Fibroblast of gingiva (primary cell): Measurements from ENCODE around the gene LEPROT.
A peak's percentile ranks its signal among the peaks of the same experiment; 100 is the strongest.
"Not testable (repeated sequence)": the region's sequence is repeated elsewhere in the genome, so short reads cannot be mapped to it uniquely, and the experiment has no call there.

Experiments used
- DNase-seq: peaks from one replicate; pipeline ENCODE4 v3.0.0-alpha.2; 2011; ENCODE audit warnings: low read depth

The LEPROT gene, protein sequence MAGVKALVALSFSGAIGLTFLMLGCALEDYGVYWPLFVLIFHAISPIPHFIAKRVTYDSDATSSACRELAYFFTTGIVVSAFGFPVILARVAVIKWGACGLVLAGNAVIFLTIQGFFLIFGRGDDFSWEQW

DNA sequence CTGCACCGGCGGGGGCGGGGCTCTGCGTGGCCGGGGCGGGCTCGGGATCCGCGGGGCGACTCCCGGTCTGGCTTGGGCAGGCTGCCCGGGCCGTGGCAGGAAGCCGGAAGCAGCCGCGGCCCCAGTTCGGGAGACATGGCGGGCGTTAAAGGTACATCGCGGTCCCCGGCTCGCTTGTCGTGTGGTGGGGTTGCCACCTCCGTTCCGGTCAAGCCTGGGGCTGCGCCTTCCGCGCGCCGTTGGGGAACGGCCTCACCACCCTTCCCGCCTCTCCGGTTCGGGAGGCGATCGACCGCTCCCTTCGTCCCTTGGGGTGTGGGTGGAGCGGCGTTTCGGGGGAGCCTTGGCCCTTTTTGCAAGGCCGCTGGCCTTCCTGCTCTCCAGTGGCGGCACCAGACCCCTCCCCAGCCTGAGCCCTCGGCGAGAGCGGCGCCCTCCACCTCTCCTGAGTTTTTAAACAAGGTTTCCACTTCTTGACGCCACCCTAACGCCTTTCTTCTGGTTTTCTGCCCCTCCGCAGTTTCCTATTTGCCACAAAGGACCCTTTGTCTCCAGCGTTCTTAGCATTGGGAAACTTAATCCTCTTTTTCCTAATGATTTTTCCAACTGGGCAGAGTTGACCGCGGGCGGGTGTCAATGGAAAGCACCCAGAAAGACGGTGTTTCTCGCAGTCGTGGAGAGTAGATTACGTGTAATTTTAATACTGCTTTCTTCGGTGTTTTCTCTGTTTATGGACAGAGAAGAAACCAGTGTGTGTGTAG is at the start of gene LEPROT, which contains the start of gene LEPR:
Gene LEPROT, plus strand, starts transcription at position 79 of the 761 bp plus-strand sequence. Its CDS starts 57 bp downstream, at position 136.
Gene LEPR, plus strand, starts transcription at position 79 of the 761 bp plus-strand sequence. CDS start 144,898 bp downstream, outside the sequence.
- no peak for DNase-seq

DNA sequence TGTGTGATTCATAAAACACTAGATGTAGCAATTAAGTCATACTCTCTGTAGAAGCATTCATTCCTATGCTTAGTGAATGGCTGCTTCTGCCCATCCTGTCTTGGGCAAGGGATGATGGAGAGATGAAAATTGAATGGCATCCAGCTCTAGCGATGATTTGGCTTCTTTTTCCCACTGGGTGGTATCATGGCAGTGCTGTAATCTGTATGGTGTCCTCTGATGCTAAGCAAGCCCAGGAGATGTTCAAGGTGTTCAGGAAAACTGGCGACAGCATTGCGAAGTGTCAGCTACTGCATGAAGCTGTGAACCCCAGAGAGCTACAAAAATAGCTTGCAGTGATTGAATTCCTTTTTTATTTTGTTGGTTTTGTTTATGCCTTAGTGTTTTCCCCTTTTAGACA is 48.9 kb upstream of the LEPROT start:
- no peak for DNase-seq

GRCh38 chr1:65372557-65372956 is 47.9 kb upstream of the LEPROT start:
- DNase-seq, result peak; percentile 26

DNA sequence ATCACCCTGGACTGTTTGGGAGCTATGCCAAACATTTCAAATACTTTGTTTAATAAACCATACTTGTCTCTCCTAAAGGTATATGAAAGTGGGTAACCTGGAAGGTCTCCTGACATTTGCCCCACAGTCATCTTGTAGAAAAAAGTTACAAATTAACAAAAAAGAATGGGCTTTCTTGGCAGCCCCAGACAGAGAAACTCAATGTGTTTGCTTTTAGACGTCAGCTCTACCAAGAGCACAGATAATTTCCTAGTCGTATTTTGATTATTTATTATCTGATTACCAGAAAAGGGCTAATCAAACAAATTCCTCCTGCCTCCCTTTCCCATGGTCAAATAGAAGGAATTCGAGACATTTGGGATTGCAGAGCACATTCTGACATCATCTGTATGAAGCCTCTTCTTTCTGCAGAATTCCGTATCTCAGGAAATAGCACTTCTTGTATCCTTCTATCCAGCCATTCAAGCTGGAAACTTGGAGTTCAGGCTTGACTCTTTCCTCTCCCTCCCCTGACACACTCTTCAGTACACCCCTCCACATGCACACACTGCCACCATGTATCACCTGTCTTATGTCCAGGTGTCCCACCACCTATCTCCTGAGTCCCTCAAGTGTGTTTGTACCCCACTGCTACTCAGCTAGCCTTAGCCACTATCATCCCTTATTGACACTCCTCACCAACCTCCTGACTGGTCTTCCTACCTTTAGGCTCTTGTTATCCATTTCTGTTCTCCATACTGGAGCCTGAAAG is 42.8 kb upstream of the LEPROT start:
- DNase-seq, result no peak

DNA sequence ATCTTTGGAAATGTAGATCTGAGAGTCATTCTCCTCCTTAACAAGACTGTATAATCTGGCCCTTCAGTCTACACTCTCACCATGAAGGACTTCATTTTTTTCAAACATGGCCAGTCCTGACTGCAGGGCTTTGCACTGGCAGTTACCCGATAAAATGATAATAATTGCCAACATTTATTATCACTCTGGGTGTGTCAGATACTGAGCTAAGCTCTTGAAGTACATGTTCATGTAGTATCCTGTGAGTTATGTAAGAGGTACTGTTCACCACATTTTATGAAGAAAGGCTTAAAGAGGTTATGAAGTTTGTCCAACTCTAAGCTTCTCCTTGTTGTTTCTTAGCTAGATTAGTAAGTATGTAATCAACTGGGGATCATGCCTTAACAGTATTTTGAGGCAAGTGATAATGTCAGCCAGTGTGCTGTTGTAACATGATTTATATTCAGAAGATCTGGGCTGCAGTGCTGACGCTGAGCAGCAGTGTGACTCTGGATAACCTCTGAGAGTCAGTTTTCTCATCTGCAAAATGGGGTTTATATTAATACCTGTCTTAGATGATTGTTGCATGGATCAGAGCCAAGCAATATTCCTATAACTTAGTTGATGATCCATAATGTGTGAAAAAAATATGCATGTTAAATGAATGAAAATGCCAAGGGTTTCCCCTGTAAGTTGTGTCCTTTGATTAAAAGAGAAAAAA is 42.1 kb upstream of the LEPROT start:
- DNase-seq, result no peak

DNA sequence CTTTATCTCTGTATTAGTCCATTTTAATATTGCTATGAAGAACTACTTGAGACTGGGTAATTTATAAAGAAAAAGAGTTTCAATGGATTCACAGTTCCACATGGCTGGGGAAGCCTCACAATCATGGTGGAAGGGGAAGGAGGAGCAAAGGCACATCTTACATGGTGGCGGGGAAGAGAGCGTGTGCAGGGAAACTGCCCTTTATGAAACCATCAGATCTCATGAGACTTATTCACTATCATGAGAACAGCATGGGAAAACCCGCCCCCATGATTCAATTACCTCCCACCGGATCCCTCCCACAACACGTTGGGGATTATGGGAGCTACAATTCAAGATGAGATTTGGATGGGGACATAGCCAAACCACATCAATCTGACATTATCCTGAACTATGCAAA is 36.0 kb upstream of the LEPROT start:
- DNase-seq, result not testable (repeated sequence)

DNA sequence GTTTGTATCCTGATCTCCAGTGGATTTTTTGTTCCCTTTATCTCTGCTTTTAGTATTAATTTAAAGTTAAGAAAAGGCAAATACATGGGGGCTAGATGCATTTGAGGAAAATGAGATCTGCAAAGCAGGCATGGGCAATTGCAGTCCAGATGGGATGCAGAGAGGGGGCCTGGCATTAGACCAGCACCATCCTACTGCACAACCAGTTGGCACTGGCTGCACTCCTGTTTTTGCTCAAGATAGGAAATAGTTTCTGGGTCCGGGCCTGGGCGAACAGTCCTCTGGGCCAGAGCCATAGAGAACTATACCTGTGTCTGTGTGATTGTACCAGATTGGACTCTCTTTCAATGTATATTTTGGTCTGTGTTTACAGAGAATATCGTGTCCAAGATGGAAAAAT is 34.0 kb upstream of the LEPROT start:
- no peak for DNase-seq

- DNase-seq, result no peak
These were observed 32.6 kb upstream of the LEPROT start for GRCh38 chr1:65387821-65388220.

- no peak for DNase-seq
These were observed 31.4 kb upstream of the LEPROT start for GRCh38 chr1:65388908-65389695.

DNA sequence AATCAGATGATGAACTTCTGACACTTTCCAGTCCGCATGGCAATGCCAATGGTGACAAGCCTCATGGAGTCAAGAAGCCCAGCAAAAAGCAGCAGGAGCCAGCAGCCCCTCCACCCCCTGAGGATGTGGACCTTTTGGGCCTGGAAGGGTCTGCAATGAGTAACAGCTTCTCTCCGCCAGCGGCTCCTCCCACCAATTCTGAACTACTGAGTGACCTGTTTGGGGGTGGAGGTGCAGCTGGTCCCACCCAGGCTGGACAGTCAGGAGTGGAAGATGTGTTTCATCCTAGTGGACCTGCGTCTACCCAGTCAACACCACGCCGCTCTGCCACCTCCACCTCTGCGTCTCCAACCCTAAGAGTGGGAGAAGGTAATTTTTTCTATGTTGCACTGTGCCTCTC is 28.0 kb upstream of the LEPROT start:
- no peak for DNase-seq

DNA sequence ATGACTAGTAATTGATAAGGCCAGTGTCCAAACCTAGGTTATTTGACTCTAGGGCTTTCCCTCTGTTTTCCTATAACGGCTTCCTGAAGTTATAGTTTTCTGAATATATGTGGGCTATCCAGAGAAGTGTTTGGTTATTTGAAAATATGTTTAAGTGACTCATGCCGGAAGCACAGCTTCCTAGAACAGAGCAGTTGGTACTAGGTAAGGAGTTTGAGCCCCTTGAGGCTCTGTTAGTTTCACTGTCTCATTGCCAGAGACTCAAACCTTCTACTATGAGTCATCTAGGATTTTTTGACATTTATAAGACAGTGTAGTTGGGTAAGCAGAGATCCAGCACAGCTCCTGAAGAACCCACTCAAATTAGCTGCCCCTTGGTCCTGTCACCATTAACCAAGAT is 27.1 kb upstream of the LEPROT start:
- peak; percentile 22 for DNase-seq

GRCh38 chr1:65393928-65394327 is 26.5 kb upstream of the LEPROT start:
- DNase-seq, result no peak

- peak; percentile 65 for DNase-seq
These were observed 24.4 kb upstream of the LEPROT start for GRCh38 chr1:65395887-65396612.

DNA sequence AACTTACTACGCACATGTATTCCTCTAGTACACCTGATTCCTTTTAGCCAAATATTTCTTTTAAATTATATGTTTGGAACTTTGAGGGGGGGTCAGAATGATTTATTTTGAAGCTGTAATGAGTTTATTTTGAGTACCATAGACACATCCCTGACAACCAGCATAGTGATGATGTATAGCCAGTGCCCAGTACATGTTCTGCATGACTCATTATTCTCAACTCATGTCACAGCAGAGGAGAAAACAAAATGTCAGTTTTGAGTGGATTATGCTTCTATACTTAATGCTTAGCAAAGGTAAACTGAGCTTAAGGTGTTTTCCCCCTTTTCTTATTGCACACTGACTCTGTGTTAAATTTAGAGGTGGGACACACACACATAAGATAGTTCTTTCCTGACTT is 22.4 kb upstream of the LEPROT start:
- no peak for DNase-seq

GRCh38 chr1:65399003-65399402 is 21.5 kb upstream of the LEPROT start:
- DNase-seq, result no peak

GRCh38 chr1:65401612-65402011 is 18.9 kb upstream of the LEPROT start:
- no peak for DNase-seq

GRCh38 chr1:65404941-65405340 is 15.5 kb upstream of the LEPROT start:
- no peak for DNase-seq

- DNase-seq, result no peak
These were observed 12.6 kb upstream of the LEPROT start for GRCh38 chr1:65407877-65408276.

GRCh38 chr1:65409314-65409713 is 11.2 kb upstream of the LEPROT start:
- DNase-seq, result no peak

- DNase-seq, result no peak
These were observed 10.6 kb upstream of the LEPROT start for GRCh38 chr1:65409816-65410326.
